Amygdala (tissue), 56 donors: Measurements from ENCODE around the gene IGFBP3.
A peak's percentile ranks its signal among the peaks of the same experiment; 100 is the strongest.
"Not testable (repeated sequence)": the region's sequence is repeated elsewhere in the genome, so short reads cannot be mapped to it uniquely, and the experiment has no call there.

Source experiments
- DNase-seq, 56 donors: peaks; one replicate each; lab custom pipeline; 2025; lab: John Stamatoyannopoulos, UW

IGFBP3 gene, protein sequence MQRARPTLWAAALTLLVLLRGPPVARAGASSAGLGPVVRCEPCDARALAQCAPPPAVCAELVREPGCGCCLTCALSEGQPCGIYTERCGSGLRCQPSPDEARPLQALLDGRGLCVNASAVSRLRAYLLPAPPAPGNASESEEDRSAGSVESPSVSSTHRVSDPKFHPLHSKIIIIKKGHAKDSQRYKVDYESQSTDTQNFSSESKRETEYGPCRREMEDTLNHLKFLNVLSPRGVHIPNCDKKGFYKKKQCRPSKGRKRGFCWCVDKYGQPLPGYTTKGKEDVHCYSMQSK

GRCh38 chr7:45920502-45921380 is at the start of gene IGFBP3:
Gene IGFBP3, minus strand, starts transcription at chr7:45921272. Its CDS starts 132 bp downstream, at chr7:45921140.
- DNase-seq = peak in 7 of 56 donors; percentile 5 to 49 (median 33)

GRCh38 chr7:45970454-45970853 is 49.4 kb upstream of the IGFBP3 start:
- no peak for DNase-seq

GRCh38 chr7:45969940-45970339 is 48.9 kb upstream of the IGFBP3 start:
- no peak for DNase-seq

DNA sequence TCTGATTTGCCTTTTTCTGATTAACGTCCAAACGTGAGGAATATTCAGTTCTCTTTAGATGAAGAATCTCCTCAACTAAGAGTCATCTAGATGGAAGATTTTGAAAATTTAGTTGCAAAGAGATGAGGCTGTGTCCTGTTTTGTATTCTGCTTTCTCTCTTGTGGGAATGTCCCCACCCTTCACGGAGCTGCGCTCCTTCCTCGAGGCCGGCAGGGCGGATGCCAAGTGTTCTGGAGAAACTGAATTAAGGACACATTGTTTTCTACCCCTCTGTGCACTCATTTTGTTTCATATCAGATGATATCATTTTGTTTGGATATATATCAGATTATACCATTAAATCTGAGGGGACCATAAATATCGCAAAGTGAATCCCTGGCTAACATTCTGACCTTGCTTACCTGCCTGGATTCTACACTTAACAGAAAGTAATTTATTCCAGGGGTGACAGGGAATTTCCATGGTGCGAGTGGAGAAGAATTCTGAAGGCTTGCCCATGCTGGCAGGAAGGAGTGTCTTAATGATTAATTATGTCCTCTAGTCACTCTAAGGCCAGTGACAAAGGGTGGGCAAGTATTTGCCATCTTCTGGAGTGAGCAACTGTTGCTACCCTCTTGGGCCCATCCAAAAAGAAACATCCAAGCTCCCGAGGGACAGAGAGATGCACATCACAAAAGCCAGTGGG is 47.9 kb upstream of the IGFBP3 start:
- DNase-seq = no peak

GRCh38 chr7:45968312-45968711 is 47.2 kb upstream of the IGFBP3 start:
- DNase-seq = no peak

DNA sequence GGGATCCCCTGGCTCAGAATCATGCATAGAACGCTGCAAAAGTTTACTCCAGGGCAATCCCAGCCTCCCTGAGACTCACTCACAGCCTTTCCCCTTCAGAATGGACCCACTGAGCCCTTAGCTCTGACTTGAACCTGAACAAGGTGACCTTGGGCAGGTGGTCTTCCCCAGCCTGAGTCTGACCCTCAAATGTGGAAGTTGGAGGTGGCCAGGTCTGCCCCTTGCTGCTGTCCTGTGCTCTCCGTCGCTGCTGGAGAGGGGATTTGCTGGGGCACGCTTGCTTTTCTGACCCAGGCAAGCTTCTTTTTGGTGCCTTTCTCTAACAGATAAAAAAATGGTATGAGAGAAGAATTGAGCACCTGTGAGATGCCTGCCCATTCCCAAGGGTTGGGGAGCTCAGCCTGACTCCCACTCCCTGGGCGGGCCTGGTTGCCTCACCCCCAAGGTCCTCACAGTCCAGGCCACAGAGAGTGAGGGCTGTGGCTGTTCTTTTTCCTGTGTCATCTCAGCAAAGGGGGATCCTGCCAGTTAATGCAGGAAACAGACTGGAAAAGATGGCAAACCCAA is 46.6 kb upstream of the IGFBP3 start:
- DNase-seq = no peak

- DNase-seq = no peak
These were observed 41.8 kb upstream of the IGFBP3 start for GRCh38 chr7:45962861-45963260.

- no peak for DNase-seq
These were observed 36.6 kb upstream of the IGFBP3 start for GRCh38 chr7:45957721-45958120.

DNA sequence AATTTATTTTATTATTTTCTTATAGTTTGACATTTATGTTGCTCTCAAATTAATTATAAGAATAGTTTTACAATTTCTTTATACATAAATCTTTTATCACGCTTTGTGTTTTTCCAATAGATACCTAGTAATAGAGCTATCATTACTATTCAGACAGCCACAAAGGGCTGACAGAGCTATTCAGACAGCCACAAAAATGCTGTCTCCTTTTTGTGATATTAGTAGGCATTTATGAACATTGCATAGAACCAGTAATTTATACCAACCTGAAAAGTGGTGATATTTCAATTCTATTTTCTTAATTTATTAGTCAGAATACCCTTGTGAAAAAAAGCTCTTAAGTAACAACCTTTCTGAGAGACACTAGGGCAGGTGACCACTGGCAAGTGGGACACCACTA is 34.2 kb upstream of the IGFBP3 start:
- no peak for DNase-seq

DNA sequence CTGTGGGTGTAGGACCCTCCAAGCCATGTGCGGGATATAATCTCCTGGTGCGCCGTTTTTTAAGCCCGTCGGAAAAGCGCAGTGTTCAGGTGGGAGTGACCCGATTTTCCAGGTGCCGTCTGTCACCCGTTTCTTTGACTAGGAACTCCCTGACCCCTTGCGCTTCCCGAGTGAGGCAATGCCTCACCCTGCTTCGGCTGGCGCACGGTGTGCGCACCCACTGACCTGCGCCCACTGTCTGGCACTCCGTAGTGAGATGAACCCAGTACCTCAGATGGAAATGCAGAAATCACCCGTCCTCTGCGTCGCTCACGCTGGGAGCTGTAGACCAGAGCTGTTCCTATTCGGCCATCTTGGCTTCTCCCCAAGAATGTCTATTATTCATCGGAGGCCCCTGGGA is 32.0 kb upstream of the IGFBP3 start:
- DNase-seq = not testable (repeated sequence)

DNA sequence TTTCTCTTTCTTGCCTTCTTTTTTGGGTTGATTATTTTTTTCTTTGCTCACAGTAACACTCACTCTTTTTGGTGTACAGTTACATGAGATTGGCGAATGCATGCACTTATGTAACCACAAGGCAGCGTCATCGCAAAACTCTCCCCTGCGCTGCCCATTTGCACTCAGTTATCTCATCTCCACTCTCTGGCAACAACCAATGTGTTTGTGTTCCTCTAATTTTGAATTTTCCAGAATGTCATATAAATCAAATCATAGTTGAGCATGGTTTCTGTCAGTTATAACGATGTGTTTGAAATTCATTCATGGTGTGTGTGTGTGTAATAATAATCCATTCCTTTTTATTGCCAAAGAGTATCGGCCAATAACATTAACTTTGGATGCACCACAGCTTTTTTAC is 23.0 kb upstream of the IGFBP3 start:
- no peak for DNase-seq

- DNase-seq = no peak
These were observed 19.9 kb upstream of the IGFBP3 start for GRCh38 chr7:45940939-45941338.

DNA sequence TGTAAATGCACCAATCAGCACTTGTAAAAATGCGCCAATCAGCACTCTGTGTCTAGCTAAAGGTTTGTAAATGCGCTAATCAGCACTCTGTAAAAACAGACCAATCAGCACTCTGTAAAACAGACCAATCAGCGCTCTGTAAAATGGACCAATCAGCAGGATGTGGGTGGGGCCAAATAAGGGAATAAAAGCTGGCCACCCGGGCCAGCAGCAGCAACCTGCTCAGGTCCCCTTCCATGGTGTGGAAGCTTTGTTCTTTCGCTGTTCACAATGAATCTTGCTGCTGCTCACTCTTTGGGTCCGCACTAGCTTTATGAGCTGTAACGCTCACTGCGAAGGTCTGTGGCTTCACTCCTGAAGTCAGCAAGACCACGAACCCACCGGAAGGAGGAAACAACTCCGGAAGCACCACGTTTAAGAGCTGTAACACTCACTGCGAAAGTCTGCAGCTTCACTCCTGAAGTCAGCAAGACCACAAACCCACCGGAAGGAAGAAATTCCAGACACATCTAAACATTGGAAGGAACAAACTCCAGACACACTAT is 19.2 kb upstream of the IGFBP3 start:
- not testable (repeated sequence) for DNase-seq

- no peak for DNase-seq
These were observed 18.5 kb upstream of the IGFBP3 start for GRCh38 chr7:45939574-45939973.

DNA sequence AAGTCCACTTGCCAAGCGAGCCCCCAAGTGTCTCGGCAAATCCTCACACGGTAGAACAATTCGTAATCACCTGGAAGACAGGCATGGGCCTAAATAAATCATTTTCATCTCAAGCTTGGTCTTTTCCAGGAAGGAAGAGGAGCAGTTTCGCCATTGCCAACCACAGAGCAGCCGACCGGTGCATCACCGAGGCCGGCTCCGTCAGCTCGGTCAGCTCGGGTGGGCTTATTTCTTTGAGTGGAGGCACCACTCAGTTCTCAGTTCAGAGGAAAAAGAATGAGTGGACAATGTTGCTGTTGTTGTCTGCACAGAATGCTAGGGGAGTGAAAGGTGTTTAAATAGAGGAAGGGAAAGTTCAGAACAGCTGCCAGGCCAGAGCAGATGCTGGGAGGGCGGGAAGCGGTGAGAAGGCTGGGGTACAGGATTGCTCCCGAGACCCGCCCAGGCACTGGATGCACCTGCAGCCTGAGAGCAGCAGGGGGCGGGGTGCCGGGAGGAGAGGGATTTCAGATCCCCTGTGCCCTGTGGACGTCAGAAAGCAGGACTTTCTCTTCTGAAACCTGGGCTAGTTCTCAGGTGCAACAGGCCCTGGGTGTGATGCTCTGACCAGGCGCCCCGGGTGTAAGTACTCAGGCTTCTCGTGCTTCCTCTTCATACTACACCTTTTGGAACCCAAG is 17.7 kb upstream of the IGFBP3 start:
- DNase-seq = no peak

GRCh38 chr7:45937862-45938261 is 16.8 kb upstream of the IGFBP3 start:
- no peak for DNase-seq

GRCh38 chr7:45937301-45937700 is 16.2 kb upstream of the IGFBP3 start:
- no peak for DNase-seq

DNA sequence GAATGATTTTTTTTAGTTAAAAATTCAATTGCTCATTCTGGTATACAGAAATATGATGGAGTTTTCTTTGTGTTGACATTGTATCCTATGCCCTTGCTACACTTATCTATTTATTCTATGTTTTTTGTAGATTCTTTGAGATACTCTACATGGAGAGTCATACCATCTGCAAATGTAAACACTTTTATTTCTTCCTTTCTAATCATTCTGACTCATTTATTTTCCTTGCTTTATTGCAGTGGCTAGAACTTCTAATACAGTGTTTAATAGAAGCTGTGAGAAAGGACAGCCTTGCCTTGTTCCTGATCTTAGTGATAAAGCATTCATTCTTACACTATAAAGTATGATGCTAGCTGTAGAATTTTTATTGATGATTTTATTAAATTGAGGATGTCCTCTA is 9.9 kb upstream of the IGFBP3 start:
- no peak for DNase-seq

GRCh38 chr7:45927721-45928120 is 6.6 kb upstream of the IGFBP3 start:
- no peak for DNase-seq

- no peak for DNase-seq
These were observed 3.2 kb upstream of the IGFBP3 start for GRCh38 chr7:45924283-45924682.
